IMR-90 (cell line): ENCODE data around the gene MRM2. TPM values are rescaled to one million over a fixed set of nuclear protein-coding genes. Genes with fewer than 3 reads are reported as not detected.

ENCODE experiments used
- ATAC-seq: fragments of 200-7000 bp; cut with Tn5 transposase; 2 replicates; pipeline ENCODE4 v1.9.1; 2020; ENCODE audit warnings: low read depth, mild to moderate bottlenecking, moderate library complexity
- BruUV-seq: library from RNA; stranded (reverse); fragments of 400-500 nt; replicated peaks from 2 replicates; lab custom pipeline; 2021; lab: Mats Ljungman, UMichigan
- CTCF ChIA-PET: fragments of 300-600 bp; formaldehyde crosslinking; extraction: SDS; loops from one replicate; lab custom pipeline; 2021; ENCODE audit warnings: antibody characterized with exemption; lab: Yijun Ruan, JAX
- POLR2A ChIA-PET: fragments of 300-600 bp; sonication (Branson Sonifier 250); formaldehyde crosslinking; loops from one replicate; lab custom pipeline; 2022; ENCODE audit warnings: antibody characterized with exemption; ENCODE audit not compliant: unreplicated experiment; lab: Charles Lee
- DNase-seq: peaks from one replicate; pipeline ENCODE4 v3.0.0; 2013
- H2AFZ ChIP-seq: replicated peaks from 2 replicates; pipeline ENCODE3; 2013; ENCODE audit warnings: low read length, mild to moderate bottlenecking; ENCODE audit not compliant: poor library complexity
- H2AK5ac ChIP-seq: 2 replicates; pipeline ENCODE4 v1.6.1; 2013; ENCODE audit warnings: low read depth, low read length, inconsistent platforms
- H2AK9ac ChIP-seq: replicated peaks from 2 replicates; pipeline ENCODE3; 2013; ENCODE audit warnings: mild to moderate bottlenecking, low read depth, low read length, moderate library complexity; ENCODE audit not compliant: poor library complexity
- H2BK120ac ChIP-seq: 2 replicates; pipeline ENCODE4 v1.6.1; 2013; ENCODE audit warnings: low read depth, low read length, inconsistent platforms
- H2BK15ac ChIP-seq: 3 replicates; pipeline ENCODE4 v1.6.1; 2013; ENCODE audit warnings: low read depth, low read length, inconsistent platforms
- H2BK20ac ChIP-seq: 2 replicates; pipeline ENCODE4 v1.6.1; 2013; ENCODE audit warnings: low read depth, mild to moderate bottlenecking, inconsistent platforms, low read length, moderate library complexity
- H2BK5ac ChIP-seq: 2 replicates; pipeline ENCODE4 v1.6.1; 2013; ENCODE audit warnings: mild to moderate bottlenecking, low read depth, low read length, inconsistent platforms; ENCODE audit not compliant: poor library complexity, severe bottlenecking
- H3K14ac ChIP-seq: replicated peaks from 2 replicates; pipeline ENCODE4 v1.6.1; 2013; ENCODE audit warnings: low read depth, low read length, inconsistent platforms
- H3K18ac ChIP-seq: 2 replicates; pipeline ENCODE4 v1.6.1; 2013; ENCODE audit warnings: low read depth, low read length, control low read depth
- H3K23ac ChIP-seq: 2 replicates; pipeline ENCODE4 v1.6.1; 2013; ENCODE audit warnings: low read depth, low read length, inconsistent platforms
- H3K27ac ChIP-seq: 2 replicates; pipeline ENCODE4 v1.5.1; 2013; ENCODE audit warnings: mild to moderate bottlenecking, control low read depth, low read length; ENCODE audit not compliant: insufficient read depth
- H3K27me3 ChIP-seq: 2 replicates; pipeline ENCODE4 v1.6.1; 2013; ENCODE audit warnings: low read length; ENCODE audit not compliant: control insufficient read depth, insufficient read depth
- H3K36me3 ChIP-seq: 2 replicates; pipeline ENCODE4 v1.6.1; 2013; ENCODE audit warnings: low read length, mixed read lengths; ENCODE audit not compliant: control insufficient read depth, insufficient read depth
- H3K4ac ChIP-seq: 2 replicates; pipeline ENCODE4 v1.6.1; 2013; ENCODE audit warnings: low read depth, low read length, inconsistent platforms
- H3K4me1 ChIP-seq: 2 replicates; pipeline ENCODE4 v1.6.1; 2013; ENCODE audit warnings: low read length, mixed read lengths; ENCODE audit not compliant: control insufficient read depth, insufficient read depth
- H3K4me2 ChIP-seq: 2 replicates; pipeline ENCODE4 v1.6.1; 2013; ENCODE audit warnings: low read depth, mild to moderate bottlenecking, control low read depth, low read length, moderate library complexity
- H3K4me3 ChIP-seq: 2 replicates; pipeline ENCODE4 v1.5.1; 2013; ENCODE audit warnings: low read depth, mild to moderate bottlenecking, control low read depth, low read length, moderate library complexity; ENCODE audit not compliant: insufficient read depth
- H3K56ac ChIP-seq: 2 replicates; pipeline ENCODE4 v1.6.1; 2013; ENCODE audit warnings: low read length, inconsistent platforms; ENCODE audit not compliant: insufficient read depth; ENCODE audit errors: extremely low read depth
- H3K79me1 ChIP-seq, 2 experiments: 2 replicates each; pipeline ENCODE4 v1.6.1; 2013; ENCODE audit warnings: low read length in 2 of 2, inconsistent platforms in 1 of 2, low read depth in 1 of 2
- H3K9ac ChIP-seq: 2 replicates; pipeline ENCODE4 v1.6.1; 2013; ENCODE audit warnings: low read depth, low read length, control low read depth
- H3K9me1 ChIP-seq: 2 replicates; pipeline ENCODE4 v1.6.1; 2013; ENCODE audit warnings: low read length, inconsistent platforms; ENCODE audit not compliant: insufficient read depth
- H3K9me3 ChIP-seq: 2 replicates; pipeline ENCODE4 v1.6.1; 2013; ENCODE audit warnings: low read length; ENCODE audit not compliant: control insufficient read depth, insufficient read depth
- H4K20me1 ChIP-seq: 2 replicates; pipeline ENCODE4 v1.6.1; 2013; ENCODE audit warnings: low read length, inconsistent platforms; ENCODE audit not compliant: insufficient read depth
- H4K5ac ChIP-seq: 2 replicates; pipeline ENCODE4 v1.6.1; 2013; ENCODE audit warnings: mild to moderate bottlenecking, low read depth, low read length, control low read depth
- H4K8ac ChIP-seq, 2 experiments: 2 replicates each; pipeline ENCODE4 v1.6.1; 2013; ENCODE audit warnings: low read depth in 2 of 2, low read length in 2 of 2, control low read depth in 1 of 2, inconsistent platforms in 1 of 2
- H4K91ac ChIP-seq: 2 replicates; pipeline ENCODE4 v1.6.1; 2013; ENCODE audit warnings: low read depth, low read length, inconsistent platforms; ENCODE audit not compliant: insufficient read depth
- BHLHE40 ChIP-seq: fragments of 150-350 bp; IDR thresholded peaks from 2 replicates; pipeline ENCODE4 v1.6.1; 2016; ENCODE audit warnings: mild to moderate bottlenecking, low read depth, low read length
- CEBPB ChIP-seq: IDR thresholded peaks from 2 replicates; pipeline ENCODE4 v1.6.1; 2012; ENCODE audit warnings: low read depth, low read length, improper control_type of control experiment
- CHD1 ChIP-seq: IDR thresholded peaks from 2 replicates; pipeline ENCODE4 v1.6.1; 2012; ENCODE audit warnings: low read depth, low read length, improper control_type of control experiment
- CTCF ChIP-seq: conservative IDR thresholded peaks from 2 replicates; pipeline ENCODE4 v1.5.1; 2012; ENCODE audit warnings: mild to moderate bottlenecking, low read depth, low read length, improper control_type of control experiment
- FOS ChIP-seq: fragments of 150-350 bp; IDR thresholded peaks from 2 replicates; pipeline ENCODE4 v1.6.1; 2016; ENCODE audit warnings: low read depth, low read length
- MAFK ChIP-seq: IDR thresholded peaks from 2 replicates; pipeline ENCODE4 v1.6.1; 2012; ENCODE audit warnings: low read depth, low read length, improper control_type of control experiment
- MAZ ChIP-seq: IDR thresholded peaks from 2 replicates; pipeline ENCODE4 v1.6.1; 2012; ENCODE audit warnings: low read depth, mild to moderate bottlenecking, low read length, improper control_type of control experiment, moderate library complexity, borderline replicate concordance
- MXI1 ChIP-seq: IDR thresholded peaks from 2 replicates; pipeline ENCODE4 v1.6.1; 2012; ENCODE audit warnings: low read depth, mild to moderate bottlenecking, low read length, moderate library complexity, borderline replicate concordance
- POLR2A ChIP-seq: IDR thresholded peaks from 2 replicates; pipeline ENCODE4 v1.6.1; 2012; ENCODE audit warnings: mild to moderate bottlenecking, low read depth, low read length
- RAD21 ChIP-seq: IDR thresholded peaks from 2 replicates; pipeline ENCODE4 v1.6.1; 2012; ENCODE audit warnings: low read length, improper control_type of control experiment
- RFX5 ChIP-seq: IDR thresholded peaks from 2 replicates; pipeline ENCODE4 v1.8.0; 2012; ENCODE audit warnings: low read depth, mild to moderate bottlenecking, low read length, moderate library complexity
- WGBS, 2 experiments: methylation state at CpG; one replicate each; pipeline versions ENCODE4 v1.1.5 to v1.1.7; 2013; ENCODE audit warnings: missing lambda C conversion rate in 2 of 2; ENCODE audit not compliant: insufficient read length in 1 of 2; ENCODE audit errors: extremely low coverage in 2 of 2; 5-methylcytosine and 5-hydroxymethylcytosine counted together
- dilution Hi-C: fragments of 300-500 bp; cut with HindIII; formaldehyde crosslinking; loops from one replicate; pipeline ENCODE4 v1.14.3; 2018; ENCODE audit warnings: low sequenced_read_pairs; ENCODE audit not compliant: unreplicated experiment
- in situ Hi-C: fragments of 300-500 bp; cut with MboI; formaldehyde crosslinking; loops from 3 replicates; pipeline ENCODE4 v1.14.3; 2019; ENCODE audit warnings: low sequenced_read_pairs, inconsistent platforms, mixed read lengths
- intact Hi-C: fragments of 100-400 bp; cut with micrococcal nuclease; formaldehyde crosslinking; loops from 2 replicates; pipeline ENCODE4 v1.10.0; 2022
- polyA plus RNA-seq, 3 experiments: library from polyadenylated mRNA; depleted of rRNA; stranded (reverse); fragments of >200 nt; gene quantifications; 2 replicates each; pipeline ENCODE4 v1.2.3, GENCODE V29; 2012; ENCODE audit warnings: low replicate concordance in 1 of 3
- total RNA-seq: library from RNA; depleted of rRNA; stranded (reverse); fragments of >200 nt; gene quantifications from 2 replicates; pipeline ENCODE4 v1.2.3, GENCODE V29; 2012
- TF ChIP-seq, protein P1 (sequence below): fragments of 150-350 bp; IDR thresholded peaks from 2 replicates; pipeline ENCODE4 v1.6.1; 2017; ENCODE audit warnings: mild to moderate bottlenecking, antibody characterized with exemption, low read length, low read depth
- TF ChIP-seq, protein P2 (sequence below): fragments of 150-350 bp; IDR thresholded peaks from 2 replicates; pipeline ENCODE4 v1.6.1; 2016; ENCODE audit warnings: low read depth, mild to moderate bottlenecking, low read length, moderate library complexity, borderline replicate concordance

MRM2 gene
- total and polyA plus RNA-seq, 2 of the 4 experiments (the other 2 are of a cell fraction), result 19.1 to 23.8 TPM

DNA sequence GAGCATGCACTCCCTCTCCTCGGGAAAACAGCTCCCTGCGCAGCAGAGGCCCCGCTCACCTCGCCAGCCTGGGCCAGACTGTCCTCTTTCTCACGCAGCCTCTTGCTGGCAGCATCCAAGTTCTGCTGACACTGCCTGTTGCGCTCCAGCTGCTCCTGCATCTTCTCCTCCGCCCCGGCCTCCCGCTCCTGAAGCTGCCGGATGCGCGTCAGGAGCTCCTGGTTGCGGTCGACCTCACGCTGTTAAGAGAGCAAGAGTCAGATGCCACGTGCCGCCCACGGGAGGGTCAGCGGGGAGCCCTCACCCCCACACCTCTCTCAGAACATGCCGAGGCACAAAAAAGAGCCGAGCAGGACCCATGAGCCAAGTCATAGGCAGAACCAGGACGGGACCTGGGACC lies 19.5 kb downstream of the MRM2 start:
- no peaks in the 10 kb centered on the region for H3K9me3 ChIP-seq
- ChIA-PET CTCF (no interaction called here), POLR2A (no interaction called here)
- no peak overlapping the region for H2AK9ac ChIP-seq
- peaks cover 8 to 28% of the 10 kb centered on the region in 2 experiments; a peak in 3 of 4 replicates for H3K79me1 ChIP-seq
- H3K4me2 ChIP-seq, result no peak overlapping the region
- no peak overlapping the region for H3K4ac ChIP-seq
- H3K23ac ChIP-seq, result no peak overlapping the region
- no peak overlapping the region for H4K5ac ChIP-seq
- H3K27me3 ChIP-seq, result no peaks in the 10 kb centered on the region
- 98% methylated on average over 15 of the region's 22 CpGs; no CpG with 5 or more reads in 1 of the 2 experiments for WGBS, 2 experiments
- H3K27ac ChIP-seq, result no peak overlapping the region
- H3K18ac ChIP-seq, result no peak overlapping the region
- no peak overlapping the region for H3K56ac ChIP-seq
- DNase-seq (no peak), ATAC-seq (no peak)
- H2BK5ac ChIP-seq, result no peak overlapping the region
- H2AK5ac ChIP-seq, result no peak overlapping the region
- H4K8ac ChIP-seq, result no peak overlapping the region
- no peak overlapping the region for H2BK20ac ChIP-seq
- no peak overlapping the region for H2AFZ ChIP-seq
- H2BK15ac ChIP-seq, result no peak overlapping the region
- no peak overlapping the region for H3K14ac ChIP-seq
- BruUV-seq, result no TSS peak
- no peaks in the 10 kb centered on the region for H3K9me1 ChIP-seq
- no peak overlapping the region for H4K91ac ChIP-seq
- no peak overlapping the region for H3K9ac ChIP-seq
- no peaks in the 10 kb centered on the region for H3K4me1 ChIP-seq
- TF ChIP-seq FOS, result no peak
- TF ChIP-seq MAFK, result no peak
- TF ChIP-seq, protein P1, sequence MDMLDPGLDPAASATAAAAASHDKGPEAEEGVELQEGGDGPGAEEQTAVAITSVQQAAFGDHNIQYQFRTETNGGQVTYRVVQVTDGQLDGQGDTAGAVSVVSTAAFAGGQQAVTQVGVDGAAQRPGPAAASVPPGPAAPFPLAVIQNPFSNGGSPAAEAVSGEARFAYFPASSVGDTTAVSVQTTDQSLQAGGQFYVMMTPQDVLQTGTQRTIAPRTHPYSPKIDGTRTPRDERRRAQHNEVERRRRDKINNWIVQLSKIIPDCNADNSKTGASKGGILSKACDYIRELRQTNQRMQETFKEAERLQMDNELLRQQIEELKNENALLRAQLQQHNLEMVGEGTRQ, result no peak
- TF ChIP-seq CTCF, result no peak
- TF ChIP-seq BHLHE40, result no peak
- TF ChIP-seq MXI1, result no peak
- no peak for TF ChIP-seq MAZ
- TF ChIP-seq CHD1, result no peak
- no peak for TF ChIP-seq RFX5
- no peak for TF ChIP-seq CEBPB
- no peak for TF ChIP-seq RAD21
- TF ChIP-seq, protein P2, sequence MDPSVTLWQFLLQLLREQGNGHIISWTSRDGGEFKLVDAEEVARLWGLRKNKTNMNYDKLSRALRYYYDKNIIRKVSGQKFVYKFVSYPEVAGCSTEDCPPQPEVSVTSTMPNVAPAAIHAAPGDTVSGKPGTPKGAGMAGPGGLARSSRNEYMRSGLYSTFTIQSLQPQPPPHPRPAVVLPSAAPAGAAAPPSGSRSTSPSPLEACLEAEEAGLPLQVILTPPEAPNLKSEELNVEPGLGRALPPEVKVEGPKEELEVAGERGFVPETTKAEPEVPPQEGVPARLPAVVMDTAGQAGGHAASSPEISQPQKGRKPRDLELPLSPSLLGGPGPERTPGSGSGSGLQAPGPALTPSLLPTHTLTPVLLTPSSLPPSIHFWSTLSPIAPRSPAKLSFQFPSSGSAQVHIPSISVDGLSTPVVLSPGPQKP, result no peak
- TF ChIP-seq POLR2A, result no peak
- no peak overlapping the region for H3K4me3 ChIP-seq
- peaks cover 3% of the 10 kb centered on the region for H4K20me1 ChIP-seq
- dilution Hi-C loops (no loop called here), intact Hi-C loops (no loop called here), in situ Hi-C loops (no loop called here)
- H3K36me3 ChIP-seq, result peaks cover 52% of the 10 kb centered on the region
- H2BK120ac ChIP-seq, result no peak overlapping the region
